ENCODE results near the gene DPH7. TPM values are rescaled to one million over a fixed set of nuclear protein-coding genes. Genes with fewer than 3 reads are reported as not detected.
"Not testable (repeated sequence)": the region's sequence is repeated elsewhere in the genome, so short reads cannot be mapped to it uniquely, and the experiment has no call there.

DPH7 gene
- polyA plus RNA-seq, 3 donors from 2014 or later: 21.4 to 32.4 (median 30.1) TPM

DNA sequence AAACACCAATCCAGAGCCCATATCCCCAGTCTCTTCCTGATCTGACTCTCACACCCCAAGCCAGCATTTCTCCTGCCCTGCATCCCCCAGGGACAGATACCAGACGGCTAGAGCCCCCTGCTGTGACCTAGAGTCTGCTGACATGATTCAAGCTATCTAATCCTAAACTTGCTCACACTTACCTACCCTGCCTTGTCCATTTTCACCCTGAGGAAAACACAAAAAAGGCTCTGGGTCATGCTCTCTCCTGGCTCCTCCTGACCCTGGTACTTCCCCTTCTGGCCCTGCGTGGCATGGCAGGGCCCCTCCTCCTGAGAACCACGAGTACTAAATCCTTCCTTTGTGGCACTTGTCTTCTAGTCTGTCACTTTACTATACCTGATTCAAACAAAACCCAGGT is 23.9 kb upstream of the DPH7 start:
- DNase-seq: no peak
- Mint-ChIP-seq H3K4me1 (peaks cover 14 to 20% of the 10 kb centered on the region in 2 donors), H3K9me3 (no peaks in the 10 kb centered on the region), H3K27me3 (ENCODE audit: low read depth in 3 of 3) (peaks cover 0 to 2% (median 2%) of the 10 kb centered on the region in 3 donors), H3K36me3 (no peaks in the 10 kb centered on the region), H3K27ac (peak overlapping the region in 2 of 6 donors; percentile 29 to 78), H3K4me3 (peak overlapping the region in 4 of 5 donors; percentile 8 to 61 (median 52))

DNA sequence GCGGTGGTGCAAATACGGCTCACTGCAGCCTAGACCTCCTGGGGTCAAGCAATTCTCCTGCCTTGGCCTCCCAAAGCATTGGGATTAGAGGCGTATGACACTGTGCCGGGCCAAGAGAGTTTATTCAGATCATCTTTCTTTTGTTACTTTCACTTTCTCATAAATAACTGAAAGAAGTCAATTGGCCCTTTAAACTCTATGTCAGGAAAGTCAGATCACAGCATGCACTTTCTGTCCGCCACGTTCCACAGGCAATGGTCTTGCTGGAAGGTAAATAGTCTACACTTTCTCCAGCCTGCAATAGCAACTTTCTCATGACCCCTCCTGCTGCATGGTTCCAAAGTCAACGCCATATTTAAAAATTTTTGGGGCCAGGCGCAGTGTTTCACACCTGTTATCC is 20.2 kb upstream of the DPH7 start:
- H3K4me3 Mint-ChIP-seq: no peak overlapping the region
- H3K36me3 Mint-ChIP-seq: no peaks in the 10 kb centered on the region
- H3K27me3 Mint-ChIP-seq (ENCODE audit: low read depth in 3 of 3): peaks cover 0 to 3% (median 2%) of the 10 kb centered on the region in 3 donors
- DNase-seq: no peak
- no peaks in the 10 kb centered on the region for H3K9me3 Mint-ChIP-seq
- H3K4me1 Mint-ChIP-seq: peaks cover 0 to 6% of the 10 kb centered on the region in 2 donors
- no peak overlapping the region for H3K27ac Mint-ChIP-seq

DNA sequence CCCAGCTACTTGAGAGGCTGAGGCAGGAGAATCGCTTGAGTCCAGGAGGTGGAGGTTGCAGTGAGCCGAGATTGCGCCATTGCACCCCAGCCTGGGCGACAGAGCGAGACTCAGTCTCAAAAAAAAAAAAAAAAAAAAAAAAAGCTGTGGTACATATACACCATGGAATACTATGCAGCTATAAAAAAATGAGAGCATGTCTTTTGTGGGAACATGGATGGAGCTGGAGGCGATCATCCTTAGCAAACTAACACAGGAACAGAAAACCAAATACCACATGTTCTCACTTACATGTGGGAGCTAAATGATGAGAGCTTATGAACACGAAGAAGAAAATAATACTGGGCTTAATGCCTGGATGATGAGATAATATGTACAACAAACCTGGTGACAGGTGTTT is 17.9 kb upstream of the DPH7 start:
- DNase-seq; H3K4me3 Mint-ChIP-seq; H3K36me3 Mint-ChIP-seq; H3K27me3 Mint-ChIP-seq (ENCODE audit: low read depth in 3 of 3); H3K9me3 Mint-ChIP-seq; H3K27ac Mint-ChIP-seq; H3K4me1 Mint-ChIP-seq: not testable (repeated sequence)

GRCh38 chr9:137593176-137593575 is 14.5 kb upstream of the DPH7 start:
- DNase-seq: no peak
- Mint-ChIP-seq H3K9me3 (no peaks in the 10 kb centered on the region), H3K36me3 (no peaks in the 10 kb centered on the region), H3K4me1 (peaks cover 8 to 11% of the 10 kb centered on the region in 2 donors), H3K27ac (no peak overlapping the region), H3K4me3 (peak overlapping the region in 4 of 5 donors; percentile 19 to 56 (median 42)), H3K27me3 (ENCODE audit: low read depth in 3 of 3) (peaks cover 0 to 13% (median 7%) of the 10 kb centered on the region in 3 donors)

DNA sequence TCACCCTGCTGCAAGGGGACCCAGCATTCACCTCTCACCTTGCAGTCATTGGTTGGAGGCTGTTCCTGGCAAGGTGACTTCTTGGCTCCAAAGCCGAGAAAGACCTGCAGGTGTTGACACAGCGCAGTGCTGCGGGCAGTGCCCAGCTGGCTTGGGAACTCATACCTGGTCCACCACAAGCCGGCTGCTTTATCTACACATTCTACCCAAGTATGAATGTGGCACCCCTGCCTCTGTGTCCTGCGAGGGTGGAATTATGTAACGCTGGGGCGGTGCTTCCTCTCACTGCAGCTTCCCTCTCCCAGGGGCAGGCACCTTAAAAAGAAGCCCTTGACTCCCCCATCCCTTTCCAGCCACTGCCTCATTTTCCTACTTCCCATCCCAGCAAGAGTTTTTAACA is 14.0 kb upstream of the DPH7 start:
- H3K27me3 Mint-ChIP-seq (ENCODE audit: low read depth in 3 of 3): peaks cover 0 to 13% (median 9%) of the 10 kb centered on the region in 3 donors
- H3K36me3 Mint-ChIP-seq: peaks cover 0 to 4% (median 3%) of the 10 kb centered on the region in 3 donors
- H3K9me3 Mint-ChIP-seq: no peaks in the 10 kb centered on the region
- no peak overlapping the region for H3K27ac Mint-ChIP-seq
- H3K4me3 Mint-ChIP-seq: peak overlapping the region in 4 of 5 donors; percentile 19 to 56 (median 42)
- no peak for DNase-seq
- H3K4me1 Mint-ChIP-seq: peaks cover 11% of the 10 kb centered on the region in 2 donors

- Mint-ChIP-seq H3K9me3 (no peaks in the 10 kb centered on the region), H3K4me3 (peak within 1 kb of the TSS; percentile 88 to 99 (median 97)), H3K36me3 (peaks cover 0 to 12% (median 6%) of the 10 kb centered on the region in 3 donors), H3K27me3 (ENCODE audit: low read depth in 3 of 3) (peaks cover 0 to 13% (median 9%) of the 10 kb centered on the region in 3 donors), H3K27ac (peak within 1 kb of the TSS; percentile 90 to 97 (median 96)), H3K4me1 (peaks cover 11% of the 10 kb centered on the region in 2 donors)
- DNase-seq: peak; percentile 91 to 94 (median 93)
Measured at GRCh38 chr9:137590469-137591383, 12.0 kb upstream of the DPH7 start, which contains the start of gene ZMYND19. Gene ZMYND19 (minus strand): TSS chr9:137590512. CDS start chr9:137590263, 249 bp downstream.

DNA sequence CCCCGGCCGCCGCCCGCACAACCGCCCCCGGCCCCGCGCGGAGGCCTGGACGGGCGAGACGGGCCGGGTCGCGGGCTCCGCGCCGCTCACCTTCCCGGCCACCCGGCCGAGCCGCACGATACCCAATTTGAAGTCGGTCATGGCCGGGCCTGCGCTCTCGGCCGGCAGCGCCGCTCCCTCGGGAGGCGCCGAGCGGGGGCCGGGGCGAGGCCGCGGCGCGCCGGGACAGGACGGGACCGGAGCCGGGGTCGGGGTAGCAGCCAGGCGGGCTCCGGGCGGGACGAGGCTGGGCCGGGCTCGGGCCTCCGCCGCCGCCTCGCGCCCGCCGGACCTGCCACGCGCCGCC is 11.4 kb upstream of the DPH7 start:
- peaks cover 0 to 12% (median 6%) of the 10 kb centered on the region in 3 donors for H3K36me3 Mint-ChIP-seq
- H3K27ac Mint-ChIP-seq: no peak overlapping the region
- peaks cover 11% of the 10 kb centered on the region in 2 donors for H3K4me1 Mint-ChIP-seq
- peaks cover 0 to 13% (median 9%) of the 10 kb centered on the region in 3 donors for H3K27me3 Mint-ChIP-seq (ENCODE audit: low read depth in 3 of 3)
- no peak overlapping the region for H3K4me3 Mint-ChIP-seq
- H3K9me3 Mint-ChIP-seq: no peaks in the 10 kb centered on the region
- no peak for DNase-seq

GRCh38 chr9:137589441-137590122 is 10.9 kb upstream of the DPH7 start:
- peaks cover 11% of the 10 kb centered on the region in 2 donors for H3K4me1 Mint-ChIP-seq
- peak overlapping the region; percentile 81 to 85 (median 81) for H3K4me3 Mint-ChIP-seq
- H3K36me3 Mint-ChIP-seq: peaks cover 0 to 12% (median 6%) of the 10 kb centered on the region in 3 donors
- peaks cover 0 to 13% (median 9%) of the 10 kb centered on the region in 3 donors for H3K27me3 Mint-ChIP-seq (ENCODE audit: low read depth in 3 of 3)
- H3K9me3 Mint-ChIP-seq: no peaks in the 10 kb centered on the region
- H3K27ac Mint-ChIP-seq: peak overlapping the region in 5 of 6 donors; percentile 39 to 86 (median 74)
- peak; percentile 24 to 27 (median 25) for DNase-seq

DNA sequence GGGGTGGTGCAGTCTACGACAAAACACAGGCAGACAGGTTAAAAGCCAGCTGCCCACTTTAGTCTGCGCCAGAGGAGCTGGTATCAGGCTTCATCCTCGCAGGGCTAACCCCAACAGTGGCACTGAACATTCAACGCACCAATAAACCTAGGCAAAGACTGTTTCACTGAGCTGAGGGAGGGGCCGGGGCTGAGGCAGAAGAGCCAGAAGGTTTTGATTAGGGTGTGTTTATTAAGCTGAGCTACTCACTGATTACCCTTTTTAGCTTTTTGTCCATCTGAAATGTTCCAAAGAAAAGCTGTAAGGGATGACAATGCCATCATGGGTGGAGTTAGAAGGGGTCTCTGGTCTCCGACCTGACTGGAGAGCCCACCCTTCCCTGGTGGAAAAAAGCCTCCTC is 10.2 kb upstream of the DPH7 start:
- H3K4me3 Mint-ChIP-seq: peak overlapping the region in 4 of 5 donors; percentile 33 to 81 (median 81)
- peaks cover 11% of the 10 kb centered on the region in 2 donors for H3K4me1 Mint-ChIP-seq
- H3K27ac Mint-ChIP-seq: no peak overlapping the region
- peaks cover 0 to 11% (median 9%) of the 10 kb centered on the region in 3 donors for H3K27me3 Mint-ChIP-seq (ENCODE audit: low read depth in 3 of 3)
- H3K9me3 Mint-ChIP-seq: no peaks in the 10 kb centered on the region
- DNase-seq: no peak
- peaks cover 0 to 12% (median 6%) of the 10 kb centered on the region in 3 donors for H3K36me3 Mint-ChIP-seq

DNA sequence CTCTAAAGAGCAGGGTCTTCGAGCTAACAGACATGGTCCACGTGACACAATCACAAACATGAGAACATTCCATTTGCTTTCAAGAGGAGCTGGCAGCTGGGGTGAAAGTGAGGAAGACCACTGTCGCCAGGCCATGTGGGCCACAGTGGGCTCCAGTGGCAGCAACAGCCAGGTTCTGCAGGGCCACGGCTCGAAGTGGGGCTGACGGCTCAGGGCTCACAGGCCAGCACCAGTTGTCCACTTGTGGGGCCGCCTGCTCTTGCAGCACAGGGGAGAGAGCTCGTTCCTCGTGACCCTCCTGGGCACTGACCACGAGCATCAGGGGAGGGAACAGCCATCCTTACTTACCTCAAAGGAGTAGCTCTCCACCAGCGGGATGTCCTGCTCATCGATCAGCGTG is 9.6 kb upstream of the DPH7 start:
- Mint-ChIP-seq H3K27me3 (ENCODE audit: low read depth in 3 of 3) (peaks cover 0 to 9% (median 8%) of the 10 kb centered on the region in 3 donors), H3K27ac (peak overlapping the region in 1 of 6 donors; percentile 67), H3K9me3 (no peaks in the 10 kb centered on the region), H3K4me1 (peaks cover 11% of the 10 kb centered on the region in 2 donors), H3K4me3 (peak overlapping the region in 4 of 5 donors; percentile 53 to 81 (median 64)), H3K36me3 (peaks cover 0 to 16% (median 6%) of the 10 kb centered on the region in 3 donors)
- DNase-seq: no peak

DNA sequence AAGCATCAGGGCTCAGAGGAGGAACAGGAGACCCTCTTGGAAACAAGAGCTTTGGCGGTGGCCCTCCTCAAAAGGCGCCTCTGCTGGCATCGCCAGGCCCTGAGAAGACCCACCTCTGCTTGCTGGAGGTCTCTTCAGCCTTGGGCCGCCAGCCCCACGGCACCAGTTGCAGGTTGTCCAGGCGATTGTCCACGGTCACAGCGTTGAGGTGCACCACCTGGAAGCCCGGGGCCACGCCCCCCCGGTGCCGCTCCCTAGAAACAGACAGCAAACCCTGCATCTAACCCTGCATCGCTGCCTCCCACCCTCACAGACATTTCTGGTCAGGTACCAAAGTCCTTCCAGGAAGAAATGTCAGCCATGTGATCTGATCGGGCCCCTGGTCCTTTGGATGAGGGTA is 8.1 kb upstream of the DPH7 start:
- DNase-seq: no peak
- Mint-ChIP-seq H3K4me1 (peaks cover 11% of the 10 kb centered on the region in 2 donors), H3K27me3 (ENCODE audit: low read depth in 3 of 3) (peaks cover 0 to 8% (median 8%) of the 10 kb centered on the region in 3 donors), H3K36me3 (peaks cover 0 to 21% (median 6%) of the 10 kb centered on the region in 3 donors), H3K27ac (no peak overlapping the region), H3K4me3 (no peak overlapping the region), H3K9me3 (no peaks in the 10 kb centered on the region)

DNA sequence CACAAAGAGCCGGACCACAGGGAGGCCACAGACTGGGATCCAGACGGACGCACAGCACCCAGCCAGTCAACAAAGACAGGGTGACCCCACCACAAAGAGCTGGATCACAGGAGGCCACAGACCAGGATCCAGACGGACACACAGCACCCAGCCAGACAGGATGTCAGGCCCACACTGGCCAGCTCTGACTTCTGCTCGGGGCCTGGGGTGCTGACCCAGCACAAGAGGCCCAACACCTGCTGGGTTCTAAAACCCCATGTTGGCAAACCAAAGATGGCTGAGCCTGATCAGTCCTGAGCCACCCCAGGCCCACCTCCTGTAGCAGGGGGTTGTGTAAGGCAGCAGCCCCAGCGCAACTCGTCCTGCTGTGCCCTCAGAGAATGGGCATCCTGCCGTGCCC is 5.2 kb upstream of the DPH7 start:
- Mint-ChIP-seq H3K27ac (no peak overlapping the region), H3K36me3 (peaks cover 0 to 24% (median 6%) of the 10 kb centered on the region in 3 donors), H3K9me3 (no peaks in the 10 kb centered on the region), H3K4me1 (peaks cover 0 to 8% of the 10 kb centered on the region in 2 donors), H3K4me3 (no peak overlapping the region), H3K27me3 (ENCODE audit: low read depth in 3 of 3) (peaks cover 0 to 2% (median 0%) of the 10 kb centered on the region in 3 donors)
- no peak for DNase-seq

DNA sequence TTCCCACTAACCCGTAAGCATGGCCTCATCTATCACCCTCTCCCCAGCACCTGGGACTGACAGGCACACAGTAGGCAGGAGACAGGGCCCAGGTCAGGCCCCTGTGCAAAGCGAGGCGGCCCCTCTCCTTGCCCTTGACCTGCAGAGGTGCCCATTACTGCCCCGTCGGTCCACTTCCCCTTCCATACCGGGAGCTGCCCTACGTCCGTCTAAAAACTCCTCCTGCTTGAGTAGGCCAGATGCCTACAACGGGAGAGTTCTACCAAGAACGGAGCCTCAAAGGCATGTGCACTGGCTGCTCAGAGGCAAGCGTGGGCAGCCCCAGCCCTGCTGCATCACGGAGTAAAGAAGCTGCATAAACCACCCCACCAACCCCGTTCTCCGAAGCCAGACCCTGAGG is 4.6 kb upstream of the DPH7 start:
- H3K4me1 Mint-ChIP-seq: peaks cover 0 to 10% of the 10 kb centered on the region in 2 donors
- no peaks in the 10 kb centered on the region for H3K9me3 Mint-ChIP-seq
- H3K27ac Mint-ChIP-seq: peak overlapping the region in 1 of 6 donors; percentile 46
- peaks cover 0 to 24% (median 6%) of the 10 kb centered on the region in 3 donors for H3K36me3 Mint-ChIP-seq
- H3K27me3 Mint-ChIP-seq (ENCODE audit: low read depth in 3 of 3): peaks cover 0 to 2% (median 0%) of the 10 kb centered on the region in 3 donors
- DNase-seq: no peak
- H3K4me3 Mint-ChIP-seq: no peak overlapping the region

All from immature natural killer cell (primary cell).